Loucy (cell line): ENCODE measurements around the gene SHC4.
"Not testable (repeated sequence)": the region's sequence is repeated elsewhere in the genome, so short reads cannot be mapped to it uniquely, and the experiment has no call there.

ENCODE experiments used
- H2AFZ ChIP-seq: fragments of 200-600 bp; sonication (generic); 2 replicates; pipeline ENCODE4 v1.6.0; 2016; ENCODE audit warnings: antibody characterized with exemption, mild to moderate bottlenecking, low read length, moderate library complexity
- H3F3A ChIP-seq: fragments of 200-600 bp; 2 replicates; pipeline ENCODE4 v1.6.0; 2016; ENCODE audit warnings: antibody characterized with exemption, low read depth, mild to moderate bottlenecking
- H3K27me3 ChIP-seq: fragments of 200-600 bp; sonication (generic); 2 replicates; pipeline ENCODE4 v1.6.1; 2014; ENCODE audit warnings: low read length, mild to moderate bottlenecking; ENCODE audit not compliant: insufficient read depth, poor library complexity, severe bottlenecking
- H3K36me3 ChIP-seq: fragments of 200-600 bp; sonication (generic); 2 replicates; pipeline ENCODE4 v1.6.1; 2016; ENCODE audit warnings: low read length; ENCODE audit not compliant: insufficient read depth
- H3K4me1 ChIP-seq: fragments of 200-600 bp; sonication (generic); 2 replicates; pipeline ENCODE4 v1.5.1; 2014; ENCODE audit warnings: low read length, mild to moderate bottlenecking; ENCODE audit not compliant: insufficient read depth, poor library complexity, severe bottlenecking
- H3K4me2 ChIP-seq: fragments of 200-600 bp; sonication (generic); 2 replicates; pipeline ENCODE4 v1.6.0; 2014; ENCODE audit warnings: antibody characterized with exemption, low read length, low read depth, mild to moderate bottlenecking; ENCODE audit not compliant: poor library complexity, severe bottlenecking
- H3K4me3 ChIP-seq: fragments of 200-600 bp; sonication (generic); 2 replicates; pipeline ENCODE4 v1.5.1; 2014; ENCODE audit warnings: low read length, mild to moderate bottlenecking, mixed read lengths; ENCODE audit not compliant: poor library complexity, severe bottlenecking
- H3K79me2 ChIP-seq: fragments of 200-600 bp; sonication (generic); 2 replicates; pipeline ENCODE4 v1.6.1; 2014; ENCODE audit warnings: low read length; ENCODE audit not compliant: insufficient read depth
- H3K9ac ChIP-seq: fragments of 200-600 bp; sonication (generic); 2 replicates; pipeline ENCODE4 v1.6.0; 2014; ENCODE audit warnings: mild to moderate bottlenecking, low read depth, low read length, moderate library complexity; ENCODE audit not compliant: poor library complexity, severe bottlenecking
- H3K9me2 ChIP-seq: fragments of 200-600 bp; sonication (generic); replicated peaks from 2 replicates; pipeline ENCODE4 v1.6.1; 2016; ENCODE audit warnings: low read depth, low read length, mixed read lengths
- H3K9me3 ChIP-seq: fragments of 200-600 bp; sonication (generic); 2 replicates; pipeline ENCODE4 v1.6.1; 2014; ENCODE audit warnings: mild to moderate bottlenecking, antibody characterized with exemption, low read length, low read depth; ENCODE audit not compliant: insufficient read depth
- H4K20me1 ChIP-seq: fragments of 200-600 bp; sonication (generic); 2 replicates; pipeline ENCODE4 v1.6.0; 2014; ENCODE audit warnings: antibody characterized with exemption, low read length, mild to moderate bottlenecking; ENCODE audit not compliant: insufficient read depth, poor library complexity, severe bottlenecking
- EZH2phosphoT487 ChIP-seq: fragments of 200-600 bp; IDR thresholded peaks from 2 replicates; pipeline ENCODE4 v1.6.1; 2018; ENCODE audit warnings: antibody characterized with exemption, mild to moderate bottlenecking, moderate library complexity, borderline replicate concordance
- TF ChIP-seq, protein P1 (sequence below): fragments of 200-600 bp; sonication (generic); conservative IDR thresholded peaks from 2 replicates; pipeline ENCODE4 v1.5.1; 2014; ENCODE audit warnings: mild to moderate bottlenecking, antibody characterized with exemption, low read length

SHC4 gene

GRCh38 chr15:48972750-48973503 is 9.2 kb upstream of the SHC4 start:
- Histone ChIP-seq H3K9ac (no peak overlapping the region), H3K4me3 (no peak overlapping the region), H3K9me2 (no peaks in the 10 kb centered on the region), H3F3A (no peaks in the 10 kb centered on the region), H3K27me3 (no peaks in the 10 kb centered on the region), H3K9me3 (no peaks in the 10 kb centered on the region), H2AFZ (no peak overlapping the region), H3K4me2 (no peak overlapping the region), H3K79me2 (no peaks in the 10 kb centered on the region), H3K4me1 (no peaks in the 10 kb centered on the region), H3K36me3 (no peaks in the 10 kb centered on the region), H4K20me1 (no peaks in the 10 kb centered on the region)
- TF ChIP-seq, protein P1, sequence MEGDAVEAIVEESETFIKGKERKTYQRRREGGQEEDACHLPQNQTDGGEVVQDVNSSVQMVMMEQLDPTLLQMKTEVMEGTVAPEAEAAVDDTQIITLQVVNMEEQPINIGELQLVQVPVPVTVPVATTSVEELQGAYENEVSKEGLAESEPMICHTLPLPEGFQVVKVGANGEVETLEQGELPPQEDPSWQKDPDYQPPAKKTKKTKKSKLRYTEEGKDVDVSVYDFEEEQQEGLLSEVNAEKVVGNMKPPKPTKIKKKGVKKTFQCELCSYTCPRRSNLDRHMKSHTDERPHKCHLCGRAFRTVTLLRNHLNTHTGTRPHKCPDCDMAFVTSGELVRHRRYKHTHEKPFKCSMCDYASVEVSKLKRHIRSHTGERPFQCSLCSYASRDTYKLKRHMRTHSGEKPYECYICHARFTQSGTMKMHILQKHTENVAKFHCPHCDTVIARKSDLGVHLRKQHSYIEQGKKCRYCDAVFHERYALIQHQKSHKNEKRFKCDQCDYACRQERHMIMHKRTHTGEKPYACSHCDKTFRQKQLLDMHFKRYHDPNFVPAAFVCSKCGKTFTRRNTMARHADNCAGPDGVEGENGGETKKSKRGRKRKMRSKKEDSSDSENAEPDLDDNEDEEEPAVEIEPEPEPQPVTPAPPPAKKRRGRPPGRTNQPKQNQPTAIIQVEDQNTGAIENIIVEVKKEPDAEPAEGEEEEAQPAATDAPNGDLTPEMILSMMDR = no peak
- TF ChIP-seq EZH2phosphoT487 = no peak

GRCh38 chr15:48970926-48971325 is 7.2 kb upstream of the SHC4 start:
- not testable (repeated sequence) for H3K79me2 ChIP-seq, H3K4me2 ChIP-seq, H3F3A ChIP-seq, H3K9ac ChIP-seq, H3K36me3 ChIP-seq, H3K27me3 ChIP-seq, H2AFZ ChIP-seq, H3K9me2 ChIP-seq, H4K20me1 ChIP-seq, H3K4me3 ChIP-seq, H3K9me3 ChIP-seq
- H3K4me1 ChIP-seq = peaks cover 19% of the 10 kb centered on the region

- H3K79me2 ChIP-seq = no peaks in the 10 kb centered on the region
- H3K4me3 ChIP-seq = no peak overlapping the region
- peaks cover 43% of the 10 kb centered on the region for H3K4me1 ChIP-seq
- no peaks in the 10 kb centered on the region for H3K9me2 ChIP-seq
- H3K9me3 ChIP-seq = no peaks in the 10 kb centered on the region
- TF ChIP-seq EZH2phosphoT487 = no peak
- TF ChIP-seq, protein P1 = no peak
- no peaks in the 10 kb centered on the region for H3F3A ChIP-seq
- 0 out of 2 replicates have a peak overlapping the region, but pooled peaks have one; percentile 61 for H2AFZ ChIP-seq
- no peak overlapping the region for H3K4me2 ChIP-seq
- no peak overlapping the region for H3K9ac ChIP-seq
- no peaks in the 10 kb centered on the region for H3K27me3 ChIP-seq
- no peaks in the 10 kb centered on the region for H4K20me1 ChIP-seq
- H3K36me3 ChIP-seq = no peaks in the 10 kb centered on the region
Measured at GRCh38 chr15:48968066-48968465, 4.3 kb upstream of the SHC4 start.

GRCh38 chr15:48967336-48967735 is 3.6 kb upstream of the SHC4 start:
- no peaks in the 10 kb centered on the region for H3K36me3 ChIP-seq
- H3K9ac ChIP-seq = peak overlapping the region; percentile 69
- H4K20me1 ChIP-seq = no peaks in the 10 kb centered on the region
- TF ChIP-seq, protein P1 = no peak
- no peak for TF ChIP-seq EZH2phosphoT487
- no peak overlapping the region for H3K4me3 ChIP-seq
- H3K4me1 ChIP-seq = peaks cover 43% of the 10 kb centered on the region
- H3K9me3 ChIP-seq = no peaks in the 10 kb centered on the region
- no peaks in the 10 kb centered on the region for H3K79me2 ChIP-seq
- H3K4me2 ChIP-seq = peak overlapping the region; percentile 78
- H2AFZ ChIP-seq = peak overlapping the region; percentile 53
- H3K27me3 ChIP-seq = no peaks in the 10 kb centered on the region
- H3F3A ChIP-seq = no peaks in the 10 kb centered on the region
- no peaks in the 10 kb centered on the region for H3K9me2 ChIP-seq
